GM12891 (cell line): ENCODE results near the gene EIF2B5.

Source experiments
- PAX5 ChIP-seq: IDR thresholded peaks from 2 replicates; pipeline ENCODE4 v1.6.1; 2011; ENCODE audit warnings: low read length, moderate library complexity, mild to moderate bottlenecking; ENCODE audit not compliant: insufficient read depth, severe bottlenecking
- POLR2A ChIP-seq: IDR thresholded peaks from 2 replicates; pipeline ENCODE4 v1.6.1; 2011; ENCODE audit warnings: low read depth, low read length, control low read depth
- POLR2AphosphoS5 ChIP-seq: IDR thresholded peaks from 2 replicates; pipeline ENCODE4 v1.6.1; 2011; ENCODE audit warnings: low read depth, low read length, control low read depth
- SPI1 ChIP-seq: IDR thresholded peaks from 2 replicates; pipeline ENCODE4 v1.6.1; 2011; ENCODE audit warnings: low read depth, low read length, control low read depth
- TAF1 ChIP-seq: IDR thresholded peaks from 2 replicates; pipeline ENCODE4 v1.6.1; 2011; ENCODE audit warnings: low read depth, low read length, control low read depth

- TF ChIP-seq POLR2A (no peak), POLR2AphosphoS5 (no peak), PAX5 (no peak), TAF1 (no peak), SPI1 (no peak)
Measured at GRCh38 chr3:184186902-184187207, 51.7 kb downstream of the EIF2B5 start.
